Brain pericyte (primary cell): ENCODE measurements around the gene GPR183.

Experiments used
- DNase-seq: peaks from one replicate; pipeline ENCODE4 v3.0.0-alpha.2; 2012; ENCODE audit warnings: low read depth, low spot score

The GPR183 gene

DNA sequence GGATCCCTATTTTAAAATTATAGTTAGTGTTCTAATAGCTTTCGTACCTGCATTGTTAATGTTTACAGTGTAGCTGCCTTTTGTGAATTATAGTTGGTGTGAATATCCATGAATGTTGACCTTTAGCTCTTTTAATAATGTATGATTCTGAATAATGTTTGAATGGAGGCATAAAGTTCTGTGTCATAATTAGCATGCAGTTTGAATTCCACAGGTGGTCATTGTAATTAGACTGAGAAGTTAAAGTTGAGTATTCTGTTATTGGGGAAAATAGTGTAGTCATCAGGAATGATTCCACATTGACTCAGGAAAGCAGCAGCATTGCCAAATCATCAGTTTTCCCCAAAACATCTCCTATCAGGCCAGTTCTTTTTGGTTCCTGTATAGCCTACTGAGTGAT lies 61.1 kb downstream of the GPR183 start:
- no peak for DNase-seq
